Loucy (cell line): ENCODE data around the gene ARHGAP26.

Experiments used
- H2AFZ ChIP-seq: fragments of 200-600 bp; sonication (generic); 2 replicates; pipeline ENCODE4 v1.6.0; 2016; ENCODE audit warnings: antibody characterized with exemption, mild to moderate bottlenecking, low read length, moderate library complexity
- H3F3A ChIP-seq: fragments of 200-600 bp; 2 replicates; pipeline ENCODE4 v1.6.0; 2016; ENCODE audit warnings: antibody characterized with exemption, low read depth, mild to moderate bottlenecking
- H3K27me3 ChIP-seq: fragments of 200-600 bp; sonication (generic); 2 replicates; pipeline ENCODE4 v1.6.1; 2014; ENCODE audit warnings: low read length, mild to moderate bottlenecking; ENCODE audit not compliant: insufficient read depth, poor library complexity, severe bottlenecking
- H3K36me3 ChIP-seq: fragments of 200-600 bp; sonication (generic); 2 replicates; pipeline ENCODE4 v1.6.1; 2016; ENCODE audit warnings: low read length; ENCODE audit not compliant: insufficient read depth
- H3K4me1 ChIP-seq: fragments of 200-600 bp; sonication (generic); 2 replicates; pipeline ENCODE4 v1.5.1; 2014; ENCODE audit warnings: low read length, mild to moderate bottlenecking; ENCODE audit not compliant: insufficient read depth, poor library complexity, severe bottlenecking
- H3K4me2 ChIP-seq: fragments of 200-600 bp; sonication (generic); 2 replicates; pipeline ENCODE4 v1.6.0; 2014; ENCODE audit warnings: antibody characterized with exemption, low read length, low read depth, mild to moderate bottlenecking; ENCODE audit not compliant: poor library complexity, severe bottlenecking
- H3K4me3 ChIP-seq: fragments of 200-600 bp; sonication (generic); 2 replicates; pipeline ENCODE4 v1.5.1; 2014; ENCODE audit warnings: low read length, mild to moderate bottlenecking, mixed read lengths; ENCODE audit not compliant: poor library complexity, severe bottlenecking
- H3K79me2 ChIP-seq: fragments of 200-600 bp; sonication (generic); 2 replicates; pipeline ENCODE4 v1.6.1; 2014; ENCODE audit warnings: low read length; ENCODE audit not compliant: insufficient read depth
- H3K9ac ChIP-seq: fragments of 200-600 bp; sonication (generic); 2 replicates; pipeline ENCODE4 v1.6.0; 2014; ENCODE audit warnings: mild to moderate bottlenecking, low read depth, low read length, moderate library complexity; ENCODE audit not compliant: poor library complexity, severe bottlenecking
- H3K9me2 ChIP-seq: fragments of 200-600 bp; sonication (generic); replicated peaks from 2 replicates; pipeline ENCODE4 v1.6.1; 2016; ENCODE audit warnings: low read depth, low read length, mixed read lengths
- H3K9me3 ChIP-seq: fragments of 200-600 bp; sonication (generic); 2 replicates; pipeline ENCODE4 v1.6.1; 2014; ENCODE audit warnings: mild to moderate bottlenecking, antibody characterized with exemption, low read length, low read depth; ENCODE audit not compliant: insufficient read depth
- H4K20me1 ChIP-seq: fragments of 200-600 bp; sonication (generic); 2 replicates; pipeline ENCODE4 v1.6.0; 2014; ENCODE audit warnings: antibody characterized with exemption, low read length, mild to moderate bottlenecking; ENCODE audit not compliant: insufficient read depth, poor library complexity, severe bottlenecking
- CTCF ChIP-seq: fragments of 200-600 bp; sonication (generic); conservative IDR thresholded peaks from 2 replicates; pipeline ENCODE4 v1.5.1; 2014; ENCODE audit warnings: mild to moderate bottlenecking, antibody characterized with exemption, low read length
- EZH2phosphoT487 ChIP-seq: fragments of 200-600 bp; IDR thresholded peaks from 2 replicates; pipeline ENCODE4 v1.6.1; 2018; ENCODE audit warnings: antibody characterized with exemption, mild to moderate bottlenecking, moderate library complexity, borderline replicate concordance

The ARHGAP26 gene

GRCh38 chr5:142938266-142938880 is 168.2 kb downstream of the ARHGAP26 start:
- H3K27me3 ChIP-seq, result no peaks in the 10 kb centered on the region
- no peak overlapping the region for H3K4me2 ChIP-seq
- H3K9ac ChIP-seq, result no peak overlapping the region
- no peak overlapping the region for H3K4me3 ChIP-seq
- H4K20me1 ChIP-seq, result no peaks in the 10 kb centered on the region
- H3F3A ChIP-seq, result no peaks in the 10 kb centered on the region
- TF ChIP-seq EZH2phosphoT487 (no peak), CTCF (no peak)
- H2AFZ ChIP-seq, result no peak overlapping the region
- H3K9me2 ChIP-seq, result no peaks in the 10 kb centered on the region
- H3K9me3 ChIP-seq, result no peaks in the 10 kb centered on the region
- peaks cover 29% of the 10 kb centered on the region for H3K4me1 ChIP-seq
- no peaks in the 10 kb centered on the region for H3K79me2 ChIP-seq
- peaks cover 3% of the 10 kb centered on the region; the same call in 1 of the 2 replicates for H3K36me3 ChIP-seq

- Histone ChIP-seq H3K9me2 (no peaks in the 10 kb centered on the region), H3K4me1 (peaks cover 22% of the 10 kb centered on the region), H3K9me3 (no peaks in the 10 kb centered on the region), H4K20me1 (no peaks in the 10 kb centered on the region), H3K4me2 (no peak overlapping the region), H3K4me3 (no peak overlapping the region), H3K36me3 (no peaks in the 10 kb centered on the region), H3K79me2 (no peaks in the 10 kb centered on the region), H3K27me3 (no peaks in the 10 kb centered on the region), H3K9ac (no peak overlapping the region), H2AFZ (no peak overlapping the region), H3F3A (no peaks in the 10 kb centered on the region)
- TF ChIP-seq EZH2phosphoT487, result no peak
- TF ChIP-seq CTCF, result no peak
Measured at GRCh38 chr5:142939006-142939405, 168.8 kb downstream of the ARHGAP26 start.

GRCh38 chr5:142939884-142940283 is 169.7 kb downstream of the ARHGAP26 start:
- Histone ChIP-seq H3K36me3 (no peaks in the 10 kb centered on the region), H3F3A (no peaks in the 10 kb centered on the region), H3K9me2 (no peaks in the 10 kb centered on the region), H3K9ac (no peak overlapping the region), H2AFZ (no peak overlapping the region), H3K4me2 (no peak overlapping the region), H4K20me1 (no peaks in the 10 kb centered on the region), H3K4me1 (peaks cover 14% of the 10 kb centered on the region), H3K27me3 (no peaks in the 10 kb centered on the region), H3K4me3 (no peak overlapping the region), H3K79me2 (no peaks in the 10 kb centered on the region), H3K9me3 (no peaks in the 10 kb centered on the region)
- TF ChIP-seq CTCF (no peak), EZH2phosphoT487 (no peak)
